Measurements from ENCODE around the gene MYO7B. TPM values are rescaled to one million over a fixed set of nuclear protein-coding genes. Genes with fewer than 3 reads are reported as not detected.

MYO7B gene
- total RNA-seq, 1 donor from 2014 or later, result not detected

DNA sequence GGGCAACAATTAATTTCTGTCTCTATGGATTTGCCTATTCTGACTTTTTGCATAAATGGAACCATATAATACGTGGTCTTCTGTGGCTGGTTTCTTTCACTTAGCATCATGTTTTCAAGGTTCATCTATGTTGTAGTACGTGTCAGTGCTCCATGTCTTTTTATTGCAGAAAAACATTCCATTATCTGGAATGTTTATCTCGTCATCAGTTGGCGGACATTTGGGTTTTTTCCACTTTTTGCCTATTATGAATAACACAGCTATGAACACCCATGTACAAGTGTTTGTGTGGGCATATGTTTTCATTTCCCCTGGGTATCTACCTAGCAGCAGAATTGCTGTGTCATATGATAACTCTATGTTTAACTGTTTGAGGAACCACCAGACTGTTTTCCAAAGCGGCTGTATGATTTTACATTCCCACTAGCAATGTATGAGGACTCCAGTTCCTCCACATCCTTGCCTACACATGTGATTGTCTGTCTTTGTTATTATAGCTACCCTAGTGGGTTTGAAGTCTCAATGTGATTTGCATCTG lies 49.9 kb downstream of the MYO7B start:
- H3K4me3 ChIP-seq (ENCODE audit: low read depth, low read length), result no peak overlapping the region
- no peaks in the 10 kb centered on the region for H3K36me3 ChIP-seq (ENCODE audit: control insufficient read depth, insufficient read depth, low read length)
- no peak for DNase-seq (ENCODE audit: low read depth)
- H3K27me3 ChIP-seq (ENCODE audit: control insufficient read depth, insufficient read depth, low read length), result no peaks in the 10 kb centered on the region
- TF ChIP-seq, protein P1, sequence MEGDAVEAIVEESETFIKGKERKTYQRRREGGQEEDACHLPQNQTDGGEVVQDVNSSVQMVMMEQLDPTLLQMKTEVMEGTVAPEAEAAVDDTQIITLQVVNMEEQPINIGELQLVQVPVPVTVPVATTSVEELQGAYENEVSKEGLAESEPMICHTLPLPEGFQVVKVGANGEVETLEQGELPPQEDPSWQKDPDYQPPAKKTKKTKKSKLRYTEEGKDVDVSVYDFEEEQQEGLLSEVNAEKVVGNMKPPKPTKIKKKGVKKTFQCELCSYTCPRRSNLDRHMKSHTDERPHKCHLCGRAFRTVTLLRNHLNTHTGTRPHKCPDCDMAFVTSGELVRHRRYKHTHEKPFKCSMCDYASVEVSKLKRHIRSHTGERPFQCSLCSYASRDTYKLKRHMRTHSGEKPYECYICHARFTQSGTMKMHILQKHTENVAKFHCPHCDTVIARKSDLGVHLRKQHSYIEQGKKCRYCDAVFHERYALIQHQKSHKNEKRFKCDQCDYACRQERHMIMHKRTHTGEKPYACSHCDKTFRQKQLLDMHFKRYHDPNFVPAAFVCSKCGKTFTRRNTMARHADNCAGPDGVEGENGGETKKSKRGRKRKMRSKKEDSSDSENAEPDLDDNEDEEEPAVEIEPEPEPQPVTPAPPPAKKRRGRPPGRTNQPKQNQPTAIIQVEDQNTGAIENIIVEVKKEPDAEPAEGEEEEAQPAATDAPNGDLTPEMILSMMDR (IDR thresholded peaks at IDR 0.05; ENCODE audit: insufficient read depth, low read length, severe bottlenecking), result no peak
- FAIRE-seq, result no peak

DNA sequence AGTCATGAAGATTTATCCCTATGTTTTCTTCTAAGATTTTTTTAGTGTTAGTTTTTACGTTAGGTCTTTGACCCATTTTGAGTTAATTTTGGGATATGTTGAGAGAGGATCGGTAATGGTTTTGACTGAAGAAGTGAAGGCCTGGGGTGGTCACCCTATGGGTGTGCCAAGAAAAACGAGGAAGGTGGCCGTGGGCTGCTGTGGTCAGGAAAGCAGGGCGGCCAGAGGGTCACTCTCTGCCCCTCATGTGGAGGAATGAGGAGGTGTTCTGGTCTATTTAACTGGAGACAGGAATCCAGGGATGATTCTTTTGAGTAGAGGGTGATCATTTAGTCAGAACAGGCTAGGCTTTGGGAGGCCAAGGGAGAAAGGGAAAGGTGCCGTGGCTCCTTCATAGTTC lies 50.7 kb downstream of the MYO7B start:
- Histone ChIP-seq H3K27me3 (ENCODE audit: control insufficient read depth, insufficient read depth, low read length) (no peaks in the 10 kb centered on the region), H3K4me3 (ENCODE audit: low read depth, low read length) (no peak overlapping the region), H3K36me3 (ENCODE audit: control insufficient read depth, insufficient read depth, low read length) (no peaks in the 10 kb centered on the region)
- no peak for DNase-seq (ENCODE audit: low read depth)
- TF ChIP-seq, protein P1 (IDR thresholded peaks at IDR 0.05; ENCODE audit: insufficient read depth, low read length, severe bottlenecking), result no peak
- no peak for FAIRE-seq

DNA sequence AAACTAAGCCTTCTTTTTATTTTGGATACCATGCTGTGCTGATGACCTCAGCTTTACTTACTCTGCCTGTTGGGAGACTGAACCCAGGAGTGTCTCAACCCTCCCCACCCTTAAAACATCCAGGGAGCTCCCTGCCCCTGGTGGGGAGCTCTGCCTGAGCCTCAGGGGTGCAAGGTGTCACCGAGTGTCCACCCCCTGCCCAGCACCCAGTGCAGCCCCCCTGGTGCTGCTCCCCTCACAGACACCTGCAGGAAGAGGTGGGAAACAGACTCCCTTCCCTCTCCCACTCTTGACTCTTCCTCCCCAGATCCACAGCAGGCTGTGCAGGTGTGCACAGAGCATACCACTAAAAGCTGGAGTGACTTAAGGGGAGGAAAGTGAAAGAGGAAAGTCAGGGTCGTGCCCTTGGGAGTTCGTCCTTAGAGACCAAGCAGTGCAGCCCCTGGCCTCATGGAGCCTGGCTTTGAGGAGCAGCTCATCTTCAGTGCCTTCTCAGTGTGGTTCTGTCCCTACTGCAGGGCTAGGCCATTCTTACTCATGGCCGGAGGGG lies 51.3 kb downstream of the MYO7B start:
- FAIRE-seq (no peak), DNase-seq (ENCODE audit: low read depth) (no peak)
- TF ChIP-seq, protein P1 (IDR thresholded peaks at IDR 0.05; ENCODE audit: insufficient read depth, low read length, severe bottlenecking), result no peak
- H3K4me3 ChIP-seq (ENCODE audit: low read depth, low read length), result no peak overlapping the region
- H3K27me3 ChIP-seq (ENCODE audit: control insufficient read depth, insufficient read depth, low read length), result no peaks in the 10 kb centered on the region
- no peaks in the 10 kb centered on the region for H3K36me3 ChIP-seq (ENCODE audit: control insufficient read depth, insufficient read depth, low read length)

DNA sequence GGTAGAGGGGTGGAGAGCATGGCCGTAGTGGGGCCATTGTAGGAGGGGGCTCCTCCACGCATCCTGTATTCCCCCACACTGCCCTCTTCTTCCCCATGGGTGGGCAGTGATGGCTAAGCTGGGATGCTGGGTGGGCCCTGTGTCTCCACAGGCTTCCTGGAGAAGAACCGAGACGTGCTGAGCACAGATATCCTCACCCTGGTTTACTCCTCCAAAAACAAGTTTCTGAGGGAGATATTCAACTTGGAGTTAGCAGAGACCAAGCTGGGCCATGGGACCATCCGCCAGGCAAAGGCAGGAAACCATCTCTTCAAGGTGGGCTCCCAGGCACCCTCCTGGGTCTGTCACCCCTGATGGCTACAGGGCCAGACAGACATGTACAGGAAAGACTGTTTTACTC lies 52.8 kb downstream of the MYO7B start:
- TF ChIP-seq, protein P1 (IDR thresholded peaks at IDR 0.05; ENCODE audit: insufficient read depth, low read length, severe bottlenecking), result no peak
- H3K4me3 ChIP-seq (ENCODE audit: low read depth, low read length), result no peak overlapping the region
- H3K36me3 ChIP-seq (ENCODE audit: control insufficient read depth, insufficient read depth, low read length), result no peaks in the 10 kb centered on the region
- FAIRE-seq, result no peak
- DNase-seq (ENCODE audit: low read depth), result no peak
- no peaks in the 10 kb centered on the region for H3K27me3 ChIP-seq (ENCODE audit: control insufficient read depth, insufficient read depth, low read length)

DNA sequence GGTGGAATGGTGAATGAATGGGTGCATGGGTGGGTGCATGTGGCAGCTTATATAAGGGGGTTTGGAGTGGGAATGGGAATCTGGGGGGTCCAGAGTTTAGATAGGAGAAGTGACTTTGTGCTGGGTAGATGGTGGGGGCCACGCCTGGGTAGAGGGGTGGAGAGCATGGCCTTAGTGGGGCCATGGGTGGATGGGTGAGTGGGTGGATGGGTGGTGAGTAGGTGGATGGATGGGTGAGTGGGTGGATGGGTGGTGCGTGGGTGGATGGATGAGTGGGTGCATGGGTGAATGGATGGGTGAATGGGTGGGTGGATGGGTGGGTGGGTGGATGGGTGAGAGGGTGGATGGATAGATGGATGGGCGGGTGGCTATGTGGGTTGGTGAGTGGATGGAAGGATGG lies 53.9 kb downstream of the MYO7B start:
- FAIRE-seq (no peak), DNase-seq (ENCODE audit: low read depth) (no peak)
- TF ChIP-seq, protein P1 (IDR thresholded peaks at IDR 0.05; ENCODE audit: insufficient read depth, low read length, severe bottlenecking), result no peak
- no peaks in the 10 kb centered on the region for H3K27me3 ChIP-seq (ENCODE audit: control insufficient read depth, insufficient read depth, low read length)
- H3K4me3 ChIP-seq (ENCODE audit: low read depth, low read length), result no peak overlapping the region
- H3K36me3 ChIP-seq (ENCODE audit: control insufficient read depth, insufficient read depth, low read length), result no peaks in the 10 kb centered on the region

DNA sequence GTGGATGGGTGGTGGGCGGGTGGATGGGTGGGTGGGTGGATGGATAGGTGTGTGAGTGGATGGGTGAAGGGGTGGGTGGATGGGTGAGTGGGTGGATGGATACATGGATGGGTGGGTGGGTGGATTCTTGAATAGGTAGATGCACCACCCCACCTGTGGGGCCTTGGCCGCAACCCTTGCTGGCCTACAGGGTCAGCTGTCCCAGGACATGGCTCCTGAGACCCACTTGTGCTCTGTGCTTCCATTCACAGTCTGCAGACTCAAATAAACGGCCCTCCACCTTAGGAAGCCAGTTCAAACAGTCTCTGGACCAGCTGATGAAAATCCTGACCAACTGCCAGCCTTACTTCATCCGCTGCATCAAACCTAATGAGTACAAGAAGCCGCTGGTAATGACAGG lies 54.4 kb downstream of the MYO7B start:
- FAIRE-seq (peak; percentile 13), DNase-seq (ENCODE audit: low read depth) (no peak)
- Histone ChIP-seq H3K36me3 (ENCODE audit: control insufficient read depth, insufficient read depth, low read length) (no peaks in the 10 kb centered on the region), H3K4me3 (ENCODE audit: low read depth, low read length) (no peak overlapping the region), H3K27me3 (ENCODE audit: control insufficient read depth, insufficient read depth, low read length) (no peaks in the 10 kb centered on the region)
- TF ChIP-seq, protein P1 (IDR thresholded peaks at IDR 0.05; ENCODE audit: insufficient read depth, low read length, severe bottlenecking), result no peak
